Chondrocyte (in vitro differentiated cells): ENCODE results near the gene TBC1D22B. TPM values are rescaled to one million over a fixed set of nuclear protein-coding genes. Genes with fewer than 3 reads are reported as not detected.
A peak's percentile ranks its signal among the peaks of the same experiment; 100 is the strongest.
"Not testable (repeated sequence)": the region's sequence is repeated elsewhere in the genome, so short reads cannot be mapped to it uniquely, and the experiment has no call there.

Experiments
- DNase-seq: peaks from one replicate; pipeline ENCODE4 v3.0.0; 2021; ENCODE audit warnings: mixed read lengths, low spot score
- H3K27ac Mint-ChIP-seq: one replicate; pipeline ENCODE4 v1.8.0; 2021; ENCODE audit warnings: mild to moderate bottlenecking, moderate library complexity, mixed read lengths; ENCODE audit not compliant: unreplicated experiment
- H3K27me3 Mint-ChIP-seq: 2 replicates; pipeline ENCODE4 v1.8.0; 2021; ENCODE audit warnings: low read depth, mixed read lengths
- H3K36me3 Mint-ChIP-seq: 2 replicates; pipeline ENCODE4 v1.8.0; 2021; ENCODE audit warnings: low read depth, mixed read lengths
- H3K4me1 Mint-ChIP-seq: 2 replicates; pipeline ENCODE4 v1.8.0; 2021; ENCODE audit warnings: low read depth, mild to moderate bottlenecking, mixed read lengths
- H3K4me3 Mint-ChIP-seq: one replicate; pipeline ENCODE4 v1.8.0; 2021; ENCODE audit warnings: mild to moderate bottlenecking, moderate library complexity, mixed read lengths; ENCODE audit not compliant: unreplicated experiment
- H3K9me3 Mint-ChIP-seq: 2 replicates; pipeline ENCODE4 v1.8.0; 2021; ENCODE audit warnings: low read depth, mixed read lengths
- total RNA-seq: library from RNA; stranded (reverse); gene quantifications from 3 replicates; pipeline ENCODE4 v1.2.1, GENCODE V29; 2021
- TF ChIP-seq, protein P1 (sequence below): fragments of 200-600 bp; sonication (generic); IDR thresholded peaks from 2 replicates; pipeline ENCODE4 v1.5.0; 2021; ENCODE audit warnings: antibody characterized with exemption, mild to moderate bottlenecking, moderate library complexity

TBC1D22B gene
- total RNA-seq, 1 donor from 2014 or later, result 11.5 TPM

GRCh38 chr6:37303891-37304503 is 46.4 kb downstream of the TBC1D22B start:
- Mint-ChIP-seq H3K36me3 (peaks cover 7% of the 10 kb centered on the region), H3K4me3 (no peak overlapping the region), H3K4me1 (peaks cover 15% of the 10 kb centered on the region), H3K27ac (no peak overlapping the region), H3K27me3 (no peaks in the 10 kb centered on the region), H3K9me3 (no peaks in the 10 kb centered on the region)
- TF ChIP-seq, protein P1, sequence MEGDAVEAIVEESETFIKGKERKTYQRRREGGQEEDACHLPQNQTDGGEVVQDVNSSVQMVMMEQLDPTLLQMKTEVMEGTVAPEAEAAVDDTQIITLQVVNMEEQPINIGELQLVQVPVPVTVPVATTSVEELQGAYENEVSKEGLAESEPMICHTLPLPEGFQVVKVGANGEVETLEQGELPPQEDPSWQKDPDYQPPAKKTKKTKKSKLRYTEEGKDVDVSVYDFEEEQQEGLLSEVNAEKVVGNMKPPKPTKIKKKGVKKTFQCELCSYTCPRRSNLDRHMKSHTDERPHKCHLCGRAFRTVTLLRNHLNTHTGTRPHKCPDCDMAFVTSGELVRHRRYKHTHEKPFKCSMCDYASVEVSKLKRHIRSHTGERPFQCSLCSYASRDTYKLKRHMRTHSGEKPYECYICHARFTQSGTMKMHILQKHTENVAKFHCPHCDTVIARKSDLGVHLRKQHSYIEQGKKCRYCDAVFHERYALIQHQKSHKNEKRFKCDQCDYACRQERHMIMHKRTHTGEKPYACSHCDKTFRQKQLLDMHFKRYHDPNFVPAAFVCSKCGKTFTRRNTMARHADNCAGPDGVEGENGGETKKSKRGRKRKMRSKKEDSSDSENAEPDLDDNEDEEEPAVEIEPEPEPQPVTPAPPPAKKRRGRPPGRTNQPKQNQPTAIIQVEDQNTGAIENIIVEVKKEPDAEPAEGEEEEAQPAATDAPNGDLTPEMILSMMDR, result peak; percentile 82
- no peak for DNase-seq

DNA sequence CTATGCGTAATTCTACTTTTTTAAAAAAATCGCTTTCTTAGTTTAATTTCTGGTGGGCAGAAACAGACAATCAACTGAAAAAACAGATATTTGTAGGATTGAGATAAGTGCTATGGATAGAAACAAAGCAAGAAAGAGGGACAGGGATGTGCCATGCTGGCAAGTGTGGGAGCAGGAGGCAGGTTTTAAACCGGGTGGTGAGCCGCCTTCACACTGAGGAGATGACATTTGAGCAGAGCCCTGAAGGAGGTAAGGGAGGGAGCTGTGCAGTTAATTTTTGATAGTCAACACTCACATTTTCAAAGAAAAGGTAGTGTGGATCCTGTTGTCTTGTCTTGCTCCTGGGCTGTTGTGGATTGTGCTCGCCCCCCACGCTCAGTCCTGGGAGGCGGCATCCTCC is 47.2 kb downstream of the TBC1D22B start:
- DNase-seq, result no peak
- Mint-ChIP-seq H3K27me3 (no peaks in the 10 kb centered on the region), H3K27ac (no peak overlapping the region), H3K4me1 (peaks cover 15% of the 10 kb centered on the region), H3K4me3 (no peak overlapping the region), H3K9me3 (no peaks in the 10 kb centered on the region), H3K36me3 (peaks cover 5% of the 10 kb centered on the region)
- TF ChIP-seq, protein P1, result no peak

DNA sequence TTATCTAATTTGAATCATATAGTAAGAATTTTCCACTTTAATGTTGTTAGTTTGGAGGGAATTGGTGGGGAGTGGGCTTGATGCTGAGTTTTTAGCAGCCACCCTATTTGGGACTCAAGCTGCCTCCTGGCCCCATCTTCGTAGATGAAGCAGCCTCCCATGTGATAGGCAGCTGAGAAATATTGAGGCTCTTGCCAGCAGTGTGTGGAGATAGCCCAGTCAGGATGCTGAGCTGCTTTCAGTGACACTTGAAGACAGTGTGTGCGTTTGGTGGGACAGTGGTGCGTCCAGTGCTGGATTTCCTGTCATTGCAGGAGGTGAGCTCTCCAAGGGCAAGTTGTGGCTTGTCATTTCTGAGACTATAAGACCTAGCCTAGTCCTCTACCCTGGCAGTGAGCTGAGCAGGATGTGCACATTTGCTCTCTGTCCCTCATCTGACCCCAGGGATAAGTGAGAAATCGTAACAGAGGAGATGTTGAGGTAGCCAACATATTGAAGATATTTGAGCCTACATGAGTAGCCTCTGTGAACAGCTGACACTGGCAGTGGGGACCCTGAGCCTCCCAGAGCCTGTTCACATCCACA is 48.4 kb downstream of the TBC1D22B start:
- DNase-seq, result no peak
- TF ChIP-seq, protein P1, result no peak
- H3K36me3 Mint-ChIP-seq, result peaks cover 5% of the 10 kb centered on the region
- H3K4me1 Mint-ChIP-seq, result peaks cover 15% of the 10 kb centered on the region
- no peaks in the 10 kb centered on the region for H3K9me3 Mint-ChIP-seq
- no peaks in the 10 kb centered on the region for H3K27me3 Mint-ChIP-seq
- no peak overlapping the region for H3K27ac Mint-ChIP-seq
- no peak overlapping the region for H3K4me3 Mint-ChIP-seq

DNA sequence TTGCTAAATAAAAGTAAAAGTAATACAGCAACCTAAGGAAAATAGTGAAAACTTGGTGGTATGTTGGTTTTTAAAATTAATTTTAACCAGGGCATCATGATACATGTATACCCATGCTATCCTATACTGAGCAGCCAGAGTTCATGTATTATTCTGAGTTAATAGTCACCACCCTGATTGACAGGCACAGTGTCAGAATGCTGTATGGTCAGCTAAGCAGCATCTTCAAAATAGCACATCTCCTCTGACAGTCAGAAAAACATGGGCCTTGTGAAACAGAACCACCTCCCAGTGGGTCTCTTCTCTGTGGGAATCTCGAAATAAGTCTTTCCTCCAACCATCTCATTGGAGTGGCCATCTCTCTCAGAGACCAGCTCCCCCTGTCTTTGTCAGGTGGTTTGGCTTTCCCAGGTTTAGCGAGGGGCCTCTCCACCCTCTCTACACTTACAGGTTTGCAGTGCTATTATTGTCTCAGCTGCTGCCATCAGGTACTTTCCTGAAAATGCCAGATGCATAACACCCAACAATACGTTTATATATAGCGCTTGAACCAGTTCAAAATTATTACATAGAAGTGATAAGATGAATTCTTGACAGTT is 49.2 kb downstream of the TBC1D22B start:
- H3K27ac Mint-ChIP-seq, result peak overlapping the region; percentile 36
- TF ChIP-seq, protein P1, result no peak
- no peak for DNase-seq
- no peaks in the 10 kb centered on the region for H3K27me3 Mint-ChIP-seq
- H3K4me1 Mint-ChIP-seq, result peaks cover 18% of the 10 kb centered on the region
- peaks cover 5% of the 10 kb centered on the region for H3K36me3 Mint-ChIP-seq
- H3K9me3 Mint-ChIP-seq, result no peaks in the 10 kb centered on the region
- no peak overlapping the region for H3K4me3 Mint-ChIP-seq

DNA sequence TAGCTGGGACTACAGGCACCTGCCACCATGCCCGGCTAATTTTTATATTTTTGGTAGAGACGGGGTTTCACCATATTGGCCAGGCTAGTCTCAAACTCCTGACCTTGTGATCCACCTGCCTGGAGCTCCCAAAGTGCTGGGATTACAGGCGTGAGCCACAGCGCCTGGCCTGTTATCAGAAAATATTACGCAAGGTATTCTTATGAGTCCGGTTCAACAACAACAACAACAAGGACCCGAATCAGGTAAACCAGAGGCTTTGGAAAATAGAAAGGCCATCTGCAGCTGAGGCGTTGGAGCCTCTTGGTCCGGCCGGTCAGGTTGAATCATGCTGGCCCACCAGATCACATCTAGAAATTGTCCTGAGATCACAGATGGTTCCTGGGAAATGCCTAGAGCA is 49.9 kb downstream of the TBC1D22B start:
- Mint-ChIP-seq H3K27ac (peak overlapping the region; percentile 1), H3K4me1 (peaks cover 25% of the 10 kb centered on the region)
- H3K36me3 Mint-ChIP-seq, H3K27me3 Mint-ChIP-seq, H3K9me3 Mint-ChIP-seq, H3K4me3 Mint-ChIP-seq, DNase-seq: not testable (repeated sequence)
